NCI-H2029 treated with DMSO at 0.1 percent for 48 hours (cell line): ENCODE measurements around the gene HOXA11.

Experiments
- DNase-seq: peaks from one replicate; lab custom pipeline; 2025; lab: John Stamatoyannopoulos, UW

HOXA11 gene

GRCh38 chr7:27132214-27132613 lies 52.8 kb downstream of the HOXA11 start:
- DNase-seq = no peak

GRCh38 chr7:27131390-27131819 lies 53.6 kb downstream of the HOXA11 start:
- no peak for DNase-seq
